ENCODE data around the gene FRMD5.

FRMD5 gene

DNA sequence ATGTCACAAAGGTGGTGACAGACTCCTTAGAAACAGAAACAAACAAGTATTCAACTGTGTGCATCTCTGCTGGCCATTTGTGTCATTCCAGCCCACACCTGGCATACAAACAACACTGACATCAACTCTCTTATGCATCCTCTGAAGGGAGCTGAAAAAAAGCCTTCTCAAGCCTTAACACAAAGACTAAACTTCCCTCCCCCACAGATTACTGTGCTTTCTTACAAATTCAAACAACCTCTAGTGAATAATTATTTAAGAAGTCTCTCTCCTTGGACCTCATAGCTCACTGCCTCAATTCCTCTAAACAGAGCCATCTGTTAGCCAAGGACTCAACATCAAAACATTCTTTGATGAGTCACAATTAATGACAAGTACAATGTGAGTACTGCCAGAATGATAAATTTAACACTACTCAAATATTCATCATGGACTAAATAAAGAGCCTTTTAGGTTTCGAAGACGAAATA is 236.2 kb downstream of the FRMD5 start:
- no peak for DNase-seq

- DNase-seq, result no peak
These were observed 237.3 kb downstream of the FRMD5 start for GRCh38 chr15:43957724-43958123.

GRCh38 chr15:43955140-43955539 is 239.9 kb downstream of the FRMD5 start:
- no peak for DNase-seq

- DNase-seq, result no peak
These were observed 240.9 kb downstream of the FRMD5 start for GRCh38 chr15:43954181-43954621.

DNA sequence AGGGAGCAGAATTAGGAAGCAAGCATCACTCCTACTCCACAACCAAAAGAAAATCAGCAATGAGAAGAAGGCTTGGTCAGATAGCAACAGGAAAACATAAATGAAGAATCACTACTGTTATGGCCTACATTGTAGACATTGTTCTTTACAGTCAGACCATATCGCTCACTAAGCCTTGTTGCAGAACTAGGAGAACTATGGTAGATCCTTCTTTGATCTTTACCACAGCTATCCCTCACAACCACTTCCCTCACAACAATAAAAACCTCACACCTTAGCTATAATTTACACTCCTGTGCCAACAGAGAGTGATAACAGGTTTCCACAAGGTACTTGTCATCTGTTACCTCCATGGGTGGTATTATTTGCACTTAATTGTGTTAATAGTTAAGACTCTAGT is 241.7 kb downstream of the FRMD5 start:
- DNase-seq, result no peak

GRCh38 chr15:43950531-43950930 is 244.5 kb downstream of the FRMD5 start:
- DNase-seq, result no peak

- no peak for DNase-seq
These were observed 246.3 kb downstream of the FRMD5 start for GRCh38 chr15:43948691-43949325.

DNA sequence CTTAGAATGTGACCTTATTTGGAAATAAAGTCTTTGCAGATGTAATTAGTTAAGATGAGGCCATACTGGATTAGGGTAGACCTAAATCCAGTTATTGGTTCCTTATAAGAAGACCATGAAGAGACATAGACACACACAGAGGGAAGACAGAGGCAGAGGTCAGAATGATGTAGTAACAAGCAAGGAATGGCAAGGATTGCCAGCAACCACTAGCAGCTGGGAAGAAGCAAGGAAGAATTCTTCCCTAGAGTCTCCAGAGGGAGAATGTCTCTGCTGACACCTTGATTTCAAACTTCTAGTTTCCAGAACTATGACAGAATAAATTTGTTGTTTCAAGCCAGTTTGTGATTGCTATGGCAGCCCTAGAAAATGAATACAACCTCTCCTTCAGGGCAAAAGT is 251.6 kb downstream of the FRMD5 start:
- DNase-seq, result no peak

DNA sequence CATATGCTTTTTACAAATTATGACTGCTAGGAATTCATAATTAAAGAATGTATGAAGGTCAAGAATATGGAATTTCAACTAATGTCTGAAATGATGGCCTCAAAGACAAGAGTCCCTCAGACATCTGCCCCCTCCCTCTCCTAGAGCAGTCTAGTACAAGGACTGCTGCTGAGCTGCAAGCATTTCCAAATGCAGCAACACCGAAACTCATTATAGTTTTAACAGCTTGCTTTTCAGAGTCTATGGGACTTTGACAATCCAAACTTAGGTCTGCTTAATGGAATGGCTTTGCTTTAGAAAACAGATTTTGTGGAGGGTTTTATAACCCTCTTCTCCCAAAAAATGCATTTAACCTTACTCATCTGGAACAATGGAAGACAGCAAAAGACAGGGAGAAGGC is 252.9 kb downstream of the FRMD5 start:
- DNase-seq, result no peak

DNA sequence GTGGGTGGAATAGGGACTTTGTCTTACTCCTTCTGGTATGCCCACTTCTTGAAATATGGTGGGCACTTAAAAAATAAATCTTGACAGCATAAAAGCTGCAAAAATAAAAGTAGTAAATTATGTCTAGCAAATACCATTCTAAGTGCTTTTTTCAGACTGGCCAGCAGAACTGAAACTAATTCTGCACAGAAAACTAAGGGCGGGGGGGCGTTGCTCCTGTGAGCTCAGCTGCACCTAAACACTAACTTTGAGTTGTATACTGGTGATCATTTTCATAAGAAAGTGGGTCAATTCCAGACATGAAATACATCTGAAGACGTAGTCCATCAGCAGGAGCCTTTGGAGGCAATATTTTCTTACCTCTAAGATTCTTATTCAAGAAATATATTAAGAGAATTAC is 253.5 kb downstream of the FRMD5 start:
- DNase-seq, result no peak

- no peak for DNase-seq
These were observed 254.0 kb downstream of the FRMD5 start for GRCh38 chr15:43941071-43941470.

GRCh38 chr15:43939070-43939469 is 256.0 kb downstream of the FRMD5 start:
- DNase-seq, result no peak

GRCh38 chr15:43934480-43934879 is 260.6 kb downstream of the FRMD5 start:
- no peak for DNase-seq

DNA sequence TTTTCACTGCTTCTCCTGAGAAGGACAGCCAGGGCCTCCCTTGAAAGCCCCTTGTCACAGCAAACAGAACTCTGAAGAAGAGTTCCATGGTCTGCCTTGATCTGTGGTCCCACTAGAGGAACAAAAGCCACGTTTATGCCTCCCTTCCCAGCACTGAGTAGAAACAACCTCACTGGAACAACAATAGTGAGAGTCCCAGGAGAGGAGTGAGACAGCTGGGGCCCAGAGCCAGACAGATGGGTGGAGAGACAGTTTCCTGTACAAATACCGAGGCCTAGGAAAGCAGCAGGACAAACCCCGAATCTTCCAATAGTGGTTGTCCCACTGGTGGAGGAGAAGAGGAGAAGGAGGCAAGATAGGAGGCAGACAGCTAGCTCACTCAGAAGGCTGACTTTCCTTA is 262.2 kb downstream of the FRMD5 start:
- DNase-seq, result no peak

DNA sequence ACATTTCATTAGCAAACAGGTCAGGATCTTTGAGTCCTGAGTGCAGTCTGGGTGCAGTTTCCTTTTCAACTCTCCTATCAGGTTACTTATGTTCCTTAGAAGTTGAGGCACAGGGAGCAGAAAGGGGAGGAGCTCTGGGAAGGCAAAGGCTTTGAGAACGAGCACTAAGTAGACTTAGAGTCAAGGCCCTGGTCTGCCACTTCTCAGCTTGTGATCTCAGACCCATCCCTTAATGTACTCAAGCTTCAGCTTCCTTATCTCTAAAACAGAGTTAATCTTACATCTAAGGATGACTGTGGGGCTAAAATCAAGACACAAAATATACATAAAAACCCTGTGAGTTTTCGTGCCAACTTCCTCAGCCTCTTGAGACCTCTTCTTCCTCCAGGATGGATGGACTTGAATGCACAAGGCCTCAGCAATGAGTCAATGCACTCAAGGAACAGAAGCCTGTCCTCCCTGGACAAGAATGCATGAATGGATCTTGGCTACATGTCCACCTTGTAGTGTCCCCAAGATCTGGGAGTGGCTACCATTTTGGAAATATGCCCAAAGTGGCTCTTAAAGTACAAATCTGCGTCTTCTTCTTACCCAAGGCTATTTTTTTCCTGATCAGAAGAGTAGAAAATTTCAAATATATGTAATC is 263.2 kb downstream of the FRMD5 start:
- no peak for DNase-seq

DNA sequence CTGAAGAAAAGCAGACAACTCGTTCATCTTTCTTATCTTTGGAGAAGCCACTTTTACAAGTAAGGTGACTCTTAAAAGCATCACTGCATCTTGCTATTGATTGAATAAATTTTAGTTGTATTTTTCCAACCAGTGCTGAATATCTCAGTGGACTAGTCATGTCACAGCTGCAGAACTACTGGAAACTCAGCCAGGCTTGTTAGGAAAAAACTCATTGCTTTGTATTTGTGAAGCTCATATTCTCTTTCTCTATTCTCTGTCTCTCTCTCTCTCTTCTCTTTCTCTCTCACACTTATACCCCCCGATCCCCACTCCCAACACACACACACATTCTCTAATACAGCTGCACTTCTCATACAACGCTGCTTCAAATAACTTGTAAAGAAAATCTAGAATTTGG is 264.0 kb downstream of the FRMD5 start:
- no peak for DNase-seq

DNA sequence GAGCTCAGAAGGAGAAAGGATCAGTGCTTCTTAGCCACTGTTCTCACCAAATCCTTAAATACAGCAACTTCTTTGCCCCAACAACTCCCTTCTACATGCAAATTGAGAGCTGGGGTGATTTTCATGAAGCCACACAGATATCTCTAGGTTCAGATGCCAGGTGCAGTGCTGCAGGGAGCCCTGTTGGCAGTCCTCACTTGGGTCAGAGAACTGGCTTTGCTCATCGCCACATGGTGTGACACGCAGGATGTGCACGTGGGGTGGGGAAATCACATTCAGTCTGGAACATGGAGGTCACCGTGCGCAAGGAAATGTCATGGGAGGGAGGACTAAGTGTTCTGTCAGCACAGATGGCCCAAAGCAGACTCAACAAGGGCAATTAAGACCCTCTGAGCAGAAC is 264.5 kb downstream of the FRMD5 start:
- no peak for DNase-seq

GRCh38 chr15:43930079-43930478 is 265.0 kb downstream of the FRMD5 start:
- DNase-seq, result no peak

DNA sequence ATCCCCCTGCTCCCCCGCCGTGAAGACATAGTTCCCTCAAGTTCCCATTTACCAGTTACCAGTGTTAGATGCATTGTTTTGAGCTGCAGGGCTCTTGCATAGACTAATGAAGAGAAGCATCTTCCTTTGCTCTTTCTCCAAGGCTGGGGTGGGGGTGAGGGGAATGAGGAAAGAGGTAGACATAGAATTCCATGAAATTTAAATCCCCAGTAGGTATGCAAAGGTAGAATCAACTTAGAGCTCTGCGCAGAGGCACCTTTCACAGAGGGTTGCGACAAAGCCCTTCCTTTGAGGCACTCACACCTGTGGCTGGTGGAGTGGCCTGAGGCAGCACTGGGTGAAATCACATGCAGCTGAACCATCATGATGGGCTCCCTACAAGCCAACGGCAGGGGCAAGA is 266.9 kb downstream of the FRMD5 start:
- no peak for DNase-seq

DNA sequence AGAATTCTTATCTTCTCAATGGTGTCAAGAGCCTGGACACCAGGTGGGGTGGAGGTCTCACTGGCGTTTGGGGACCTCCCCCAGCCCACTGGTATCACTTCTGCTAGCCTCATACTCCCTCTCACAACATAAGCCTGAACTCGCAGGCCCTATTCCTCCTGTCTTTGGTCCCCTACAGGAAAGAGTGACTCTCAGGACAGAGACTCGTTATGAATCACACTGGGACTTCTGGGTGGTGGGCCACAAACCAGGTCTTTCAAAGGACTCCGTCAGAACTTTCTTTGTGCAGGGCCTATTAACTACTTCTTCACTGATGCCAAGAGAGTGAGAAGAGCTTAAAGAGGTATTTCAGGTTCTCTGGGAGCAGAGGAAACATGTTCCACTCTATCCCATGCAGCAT is 267.9 kb downstream of the FRMD5 start:
- no peak for DNase-seq

DNA sequence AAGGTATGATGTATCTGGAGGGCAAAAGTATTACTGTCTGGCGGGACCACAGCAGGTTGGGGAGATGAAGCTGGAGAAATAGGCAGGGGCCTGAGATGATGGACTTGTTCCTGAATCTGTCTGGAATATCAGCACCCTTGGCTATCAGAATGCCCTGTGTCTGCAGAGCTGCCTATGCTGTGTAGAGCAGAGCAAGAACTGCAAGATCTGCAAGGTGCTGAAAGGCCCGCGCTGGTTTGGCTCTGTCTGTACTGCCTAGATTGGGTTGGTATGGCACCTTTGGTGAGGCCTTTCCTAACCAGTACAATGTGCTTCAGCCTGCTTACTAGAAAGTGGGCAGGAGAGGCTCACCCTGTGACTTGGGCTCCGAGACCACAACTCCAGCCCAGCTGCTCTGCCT is 271.5 kb downstream of the FRMD5 start:
- DNase-seq, result no peak

DNA sequence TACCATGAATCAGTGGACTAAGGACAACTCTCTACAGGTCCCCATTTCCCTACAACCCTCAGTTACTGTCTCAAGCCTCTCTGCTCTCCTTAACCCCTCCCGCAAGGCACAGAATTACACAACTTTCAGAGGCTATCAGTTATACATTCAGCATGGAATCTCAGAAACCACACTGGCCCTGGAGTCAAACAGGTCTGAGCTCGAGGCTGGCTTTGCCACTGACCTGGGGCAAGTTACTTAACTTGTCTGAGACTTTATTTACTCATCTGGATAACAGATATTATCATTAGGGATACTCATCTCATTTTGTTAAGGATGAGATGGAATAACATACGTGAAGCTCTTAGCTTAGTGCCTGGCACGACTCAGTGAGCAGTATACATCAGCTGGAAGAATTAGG is 273.1 kb downstream of the FRMD5 start:
- no peak for DNase-seq

- no peak for DNase-seq
These were observed 274.3 kb downstream of the FRMD5 start for GRCh38 chr15:43920815-43921214.

DNA sequence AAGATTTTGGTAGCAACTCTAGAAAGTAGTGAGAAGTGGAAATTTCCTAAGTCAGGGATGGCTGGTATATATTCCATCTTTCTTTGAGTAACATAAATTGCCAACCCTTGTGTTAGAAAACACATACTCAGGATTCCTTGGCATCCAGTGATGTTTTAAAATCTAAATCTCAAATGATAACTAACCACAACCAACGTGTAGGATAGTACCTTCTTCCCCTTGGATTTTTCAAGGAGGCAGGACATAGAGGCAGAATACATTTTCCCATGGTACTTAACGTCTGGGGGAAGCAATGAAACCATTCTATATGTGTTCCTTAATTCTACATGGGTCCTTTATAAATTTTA is 274.8 kb downstream of the FRMD5 start:
- DNase-seq, result no peak
